HG03159 (cell line): ENCODE results near the gene PLK5.

Experiments
- ATAC-seq: cut with Tn5 transposase; IDR thresholded peaks from one replicate; pipeline ENCODE4 v1.9.1; 2021; ENCODE audit warnings: mild to moderate bottlenecking, moderate library complexity; ENCODE audit not compliant: unreplicated experiment

Gene PLK5

DNA sequence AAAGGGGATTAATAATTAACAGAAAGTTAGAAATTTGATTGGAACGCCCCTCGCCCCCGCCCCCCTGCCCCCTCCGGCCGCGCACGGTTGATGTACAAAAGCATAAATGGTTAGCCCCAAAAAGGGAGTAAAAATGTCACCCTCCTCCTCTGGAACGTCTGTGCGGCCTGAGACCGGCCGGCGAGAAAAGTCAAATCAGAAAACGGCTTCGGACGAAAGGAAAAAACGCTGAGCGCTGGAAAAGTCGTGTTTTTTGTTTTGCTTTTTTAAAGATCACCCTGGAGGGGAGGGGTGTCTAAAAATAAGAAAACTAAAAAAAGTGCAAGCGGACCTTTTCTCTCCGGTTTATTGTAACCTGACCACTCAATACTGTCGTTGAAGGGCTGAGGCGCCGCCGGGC is 31.1 kb downstream of the PLK5 start:
- ATAC-seq = no peak

DNA sequence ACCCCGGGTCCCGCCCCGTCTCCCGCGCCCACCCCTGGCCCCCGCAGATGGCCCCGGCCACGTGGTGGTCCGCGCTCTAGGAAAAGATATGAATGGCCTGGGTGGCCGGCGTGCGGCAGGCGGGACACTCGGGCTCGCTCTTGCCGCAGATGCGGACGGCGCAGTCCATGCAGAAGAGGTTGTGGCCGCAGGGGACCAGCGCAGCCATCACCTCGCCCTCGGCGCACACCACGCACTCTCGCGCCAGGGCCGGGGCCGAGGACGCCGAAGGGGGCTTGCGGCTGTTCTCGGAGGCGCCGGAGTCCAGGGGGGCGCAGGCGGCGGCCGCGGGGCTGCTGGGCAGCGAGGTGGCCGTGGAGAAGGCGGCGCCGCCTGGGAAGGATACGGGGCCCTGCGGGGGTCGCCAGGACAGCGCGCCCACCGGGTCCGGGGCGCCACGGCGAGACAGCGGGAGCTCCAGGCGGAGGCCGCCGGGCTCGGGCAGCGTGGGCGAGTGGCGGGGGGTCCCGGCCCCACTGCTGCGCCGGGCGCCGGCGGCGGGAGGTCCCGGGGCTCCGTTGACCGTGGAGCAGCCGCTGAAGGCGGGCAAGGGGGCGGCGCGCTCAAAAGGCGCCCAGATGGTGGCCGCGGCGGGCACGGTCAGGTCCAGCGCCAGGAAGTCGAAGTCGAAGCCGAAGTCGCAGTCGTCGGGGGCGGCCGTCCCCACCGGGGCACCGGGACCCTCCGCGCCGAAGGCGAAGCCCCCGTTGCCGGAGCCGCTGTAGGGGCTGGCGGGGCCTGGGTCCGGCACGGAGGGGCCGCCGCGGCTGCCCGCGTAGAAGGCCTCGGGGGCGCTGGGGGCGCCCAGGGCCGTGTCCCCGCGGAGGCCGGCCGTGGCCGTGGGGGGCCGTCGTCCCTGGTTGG is 31.9 kb downstream of the PLK5 start:
- ATAC-seq = no peak

DNA sequence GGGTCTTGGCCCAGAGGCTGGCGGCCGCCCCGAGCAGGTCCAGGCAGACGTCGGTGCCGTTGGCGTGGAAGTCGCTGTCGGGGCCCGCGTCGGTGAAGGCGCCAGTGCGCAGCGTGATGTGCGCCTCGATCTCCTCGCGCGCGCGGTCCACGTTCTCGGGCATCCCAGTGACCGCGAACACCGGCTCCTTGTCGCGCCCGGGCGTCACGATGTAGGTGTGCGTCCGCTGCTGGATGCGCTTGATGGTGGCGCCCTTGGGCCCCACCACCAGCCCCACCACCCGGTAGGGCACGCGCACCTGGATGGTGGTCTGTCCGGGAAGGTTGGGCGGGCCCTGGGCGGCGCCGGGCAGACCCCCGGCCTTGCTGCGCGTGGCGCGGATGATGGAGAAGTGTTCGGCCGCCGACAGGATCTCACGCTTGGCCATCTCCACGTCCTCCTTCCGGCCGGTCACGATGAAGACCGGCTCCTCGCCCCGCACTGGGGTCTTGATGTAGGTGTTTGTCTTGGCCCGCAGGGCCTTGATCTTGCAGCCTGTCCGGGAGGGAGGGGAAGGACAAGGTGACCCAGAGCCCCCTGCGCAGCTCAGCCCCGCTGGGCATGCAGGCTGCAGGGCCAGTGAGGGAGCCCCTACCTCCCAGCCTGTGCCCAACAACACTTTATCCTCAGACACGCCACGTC is 32.7 kb downstream of the PLK5 start:
- no peak for ATAC-seq

DNA sequence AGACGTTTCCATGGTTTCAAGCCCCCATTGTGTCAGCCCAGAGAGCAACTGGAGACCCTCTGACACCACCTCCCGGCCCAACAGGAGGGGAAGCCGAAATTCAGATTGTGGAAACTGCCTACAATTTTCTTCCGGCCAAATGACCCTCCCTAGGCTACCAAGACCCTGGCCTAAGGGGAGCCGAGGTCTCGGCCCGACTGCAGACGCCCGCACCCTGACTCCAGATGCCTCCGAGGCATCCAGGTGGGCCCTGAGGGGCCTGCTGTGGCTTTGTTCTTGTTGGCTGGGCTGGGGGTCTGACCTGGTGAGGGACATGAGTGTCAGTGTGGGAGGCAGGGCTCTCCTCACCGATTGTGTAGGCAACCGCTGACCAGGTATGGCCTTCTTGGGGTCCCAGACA is 34.7 kb downstream of the PLK5 start:
- ATAC-seq = no peak

DNA sequence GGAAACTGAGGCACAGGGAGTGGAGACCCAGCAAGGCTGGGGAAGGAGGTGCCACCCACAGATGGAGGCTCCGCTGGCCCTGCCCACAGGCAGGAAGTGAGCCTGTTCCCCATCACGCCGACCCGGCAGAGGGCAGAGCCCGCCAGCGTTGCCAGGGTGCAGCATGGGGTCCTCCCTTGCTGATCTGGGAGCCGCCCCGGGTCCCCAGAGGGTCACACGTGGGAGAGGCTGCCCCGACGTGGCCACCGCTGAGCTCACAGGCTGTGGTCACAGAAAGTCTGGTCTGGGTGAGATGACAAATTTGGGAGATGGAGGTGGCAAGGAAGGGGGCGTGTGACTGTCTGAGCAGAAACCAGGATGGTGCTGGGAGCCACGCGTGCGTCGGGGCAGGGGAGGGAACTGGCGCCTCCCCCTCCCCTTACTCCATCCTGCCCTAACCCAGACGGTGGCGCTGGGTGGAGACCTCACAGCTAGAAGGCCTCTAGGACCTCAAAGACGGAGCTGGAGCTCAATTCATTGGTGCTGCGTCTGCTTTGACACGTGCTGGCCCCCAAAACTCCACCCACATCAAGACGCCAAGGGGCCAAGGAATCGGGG is 36.5 kb downstream of the PLK5 start:
- ATAC-seq = no peak

DNA sequence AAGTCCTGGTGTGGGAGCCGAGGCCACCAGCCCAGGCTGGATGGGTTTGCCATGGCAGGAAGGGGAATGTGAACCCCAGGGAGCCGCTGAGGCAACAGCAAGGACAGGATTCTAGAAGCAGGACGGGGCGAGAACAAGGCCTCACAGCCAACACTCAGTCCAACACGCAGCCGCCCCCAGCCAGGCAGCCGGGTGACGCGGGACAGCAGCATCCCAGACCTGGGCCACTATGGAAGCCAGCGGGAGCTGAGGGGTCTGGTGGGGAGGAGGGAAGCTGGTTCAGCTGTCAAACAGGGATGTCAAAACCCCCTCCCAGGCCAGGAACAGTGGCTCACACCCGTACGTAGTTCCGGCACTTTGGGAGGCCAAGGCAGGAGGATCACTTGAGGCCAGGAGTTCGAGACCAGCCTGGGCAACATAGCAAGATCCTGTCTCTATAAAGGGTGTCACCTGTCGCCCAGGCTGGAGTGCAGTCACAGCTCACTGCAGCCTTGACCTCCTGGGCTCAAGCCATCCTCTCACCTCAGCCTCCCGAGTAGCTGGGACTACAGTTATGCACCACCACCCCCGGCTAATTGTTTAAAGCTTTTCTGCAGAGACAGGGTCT is 37.5 kb downstream of the PLK5 start:
- no peak for ATAC-seq

DNA sequence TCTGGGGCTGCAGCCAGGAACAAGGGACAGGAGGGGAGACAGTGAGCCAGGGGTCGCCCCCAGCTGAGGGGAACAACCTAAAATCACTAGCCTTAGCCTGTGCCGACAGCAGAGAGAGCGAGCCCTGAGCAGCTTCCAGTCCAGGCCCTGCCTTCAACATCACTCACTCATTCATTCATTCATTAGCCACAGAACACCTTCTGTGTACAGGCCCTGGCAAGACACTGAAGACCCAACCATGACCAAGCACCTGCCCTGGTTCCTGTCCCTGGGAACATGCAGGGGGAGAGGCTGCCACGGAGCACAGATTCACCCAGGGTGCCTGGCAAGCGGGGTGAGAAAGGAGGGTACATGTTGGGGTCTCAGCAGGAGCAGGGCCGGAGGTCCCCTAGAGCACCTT is 39.4 kb downstream of the PLK5 start:
- ATAC-seq = no peak

DNA sequence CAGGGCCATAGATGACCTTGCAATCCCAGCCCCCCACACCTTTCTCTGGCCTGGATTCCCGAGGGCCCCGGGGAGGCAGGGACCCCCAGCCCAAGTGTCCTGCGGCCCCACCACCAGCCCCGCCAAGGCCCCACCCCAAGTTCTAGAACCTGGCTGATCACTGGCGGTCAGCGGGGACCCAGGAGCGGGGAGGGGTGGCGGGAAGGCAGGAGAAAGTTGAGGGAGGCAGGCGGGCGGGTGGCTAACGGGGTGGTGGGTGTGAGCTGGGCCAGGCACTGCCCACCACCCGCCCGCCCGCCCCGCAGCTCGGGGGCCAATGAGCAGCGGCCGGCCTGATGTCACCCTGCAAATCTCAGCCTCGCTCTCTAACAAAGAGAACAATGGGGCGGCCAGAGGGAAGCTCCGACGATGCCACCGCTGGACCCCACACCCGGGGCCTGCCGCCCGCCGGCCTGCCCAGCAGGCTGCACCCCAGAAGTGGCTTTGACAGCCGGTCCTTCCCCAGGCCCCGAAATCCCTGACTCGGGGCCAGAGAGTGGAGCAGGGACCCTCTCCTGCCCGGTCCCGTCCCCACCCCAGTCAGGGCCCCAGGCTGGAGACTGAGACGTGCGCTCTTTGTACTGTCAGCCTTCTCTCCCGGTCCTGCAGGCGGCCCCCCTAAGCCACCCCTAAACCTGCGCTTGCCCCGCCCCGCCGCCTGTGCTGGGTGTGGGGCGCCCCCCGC is 42.7 kb downstream of the PLK5 start:
- no peak for ATAC-seq

DNA sequence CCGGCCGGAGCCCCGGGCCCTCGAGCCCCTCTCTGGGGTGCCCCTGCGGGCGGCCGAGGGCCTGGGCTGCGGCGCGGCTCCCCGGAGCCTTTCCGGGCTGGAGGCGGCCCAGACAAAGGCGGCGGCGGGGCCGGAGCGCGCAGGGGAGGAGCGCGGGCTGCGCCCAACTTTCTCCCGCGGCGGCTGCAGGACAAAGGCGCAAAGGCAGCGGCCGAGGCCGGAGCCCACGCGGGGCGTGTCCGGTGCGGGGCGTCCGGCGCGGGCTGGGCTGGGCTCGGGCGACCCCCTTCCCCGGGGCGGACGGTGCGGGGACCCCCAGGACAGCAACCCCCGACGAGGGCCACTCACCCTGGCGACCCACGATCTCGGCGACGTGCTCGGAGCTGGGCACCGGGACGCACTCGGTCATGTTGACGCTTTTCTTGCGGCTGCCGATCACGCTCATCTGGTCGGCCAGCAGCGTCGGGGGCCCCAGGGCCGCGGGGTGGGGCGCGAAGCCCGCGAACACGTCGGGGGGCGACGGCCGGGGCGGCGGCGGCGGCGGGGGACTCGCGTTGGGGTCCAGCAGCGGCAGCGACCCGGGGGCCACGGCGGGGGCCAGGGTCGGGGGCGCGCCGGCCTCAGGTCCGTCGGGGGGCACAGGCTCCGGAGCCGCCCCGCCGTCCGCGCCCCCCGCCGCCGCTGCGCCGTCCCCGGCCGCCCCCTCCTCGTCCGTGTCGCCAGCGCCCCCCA is 43.4 kb downstream of the PLK5 start:
- ATAC-seq = no peak

DNA sequence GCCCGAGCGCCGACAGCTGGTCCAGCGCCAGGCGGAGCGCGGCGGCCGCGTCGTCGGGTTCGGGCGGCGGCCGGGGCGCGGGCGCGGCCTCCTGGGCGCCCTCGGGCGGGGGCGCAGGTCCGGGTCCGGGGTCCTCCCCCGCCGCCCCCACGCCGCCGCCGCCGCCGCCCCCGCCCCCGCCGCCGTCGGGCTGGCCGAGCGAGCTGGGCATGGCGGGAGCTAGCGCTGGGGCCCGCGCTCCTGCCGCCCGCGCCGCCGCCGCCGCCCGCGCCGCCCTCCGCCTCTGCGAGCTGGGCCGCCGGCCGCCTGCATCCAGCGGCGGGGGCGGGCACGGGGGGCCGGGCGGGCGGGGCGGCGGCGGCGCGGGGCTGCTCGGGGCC is 44.0 kb downstream of the PLK5 start:
- peak; percentile 14 for ATAC-seq

DNA sequence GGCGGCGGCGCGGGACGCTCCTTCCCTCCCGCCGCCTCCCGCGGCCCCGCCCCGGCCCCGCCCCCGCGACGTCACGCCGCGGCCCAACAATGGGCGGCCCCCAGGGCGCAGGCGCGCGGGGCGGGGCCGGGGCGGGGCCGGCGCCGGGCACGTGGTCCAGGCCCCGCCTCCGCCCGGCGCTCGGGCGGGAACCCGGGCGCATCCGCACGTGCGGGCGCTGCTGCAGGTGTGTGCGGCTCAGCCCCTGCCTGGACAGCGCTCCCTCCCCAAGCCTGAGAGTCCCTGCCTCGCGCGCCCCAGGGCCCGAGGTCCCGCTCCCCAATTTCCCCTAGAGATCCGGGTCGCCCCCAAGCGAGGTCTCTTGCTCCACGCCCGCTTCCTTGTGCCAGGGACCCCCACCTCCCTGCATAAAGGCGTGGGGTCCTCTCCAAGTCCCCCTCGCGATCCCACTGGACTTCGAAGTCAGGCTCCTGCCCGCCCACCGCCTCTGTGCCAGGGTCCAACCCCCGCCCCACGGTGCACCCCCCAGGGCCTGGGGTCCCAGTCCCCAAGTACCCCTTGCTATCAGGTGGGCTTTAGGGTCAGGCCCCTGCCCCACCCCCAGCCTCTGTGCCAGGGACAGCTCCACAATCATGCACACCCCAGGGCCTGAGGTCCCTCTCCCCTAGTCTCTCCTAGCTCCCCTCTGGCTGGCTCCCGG is 44.6 kb downstream of the PLK5 start, which contains the start of gene MEX3D:
Gene MEX3D, minus strand, starts transcription at position 6 of the 700 bp plus-strand sequence. CDS start 267 bp downstream, outside the sequence.
- peak; percentile 66 for ATAC-seq

DNA sequence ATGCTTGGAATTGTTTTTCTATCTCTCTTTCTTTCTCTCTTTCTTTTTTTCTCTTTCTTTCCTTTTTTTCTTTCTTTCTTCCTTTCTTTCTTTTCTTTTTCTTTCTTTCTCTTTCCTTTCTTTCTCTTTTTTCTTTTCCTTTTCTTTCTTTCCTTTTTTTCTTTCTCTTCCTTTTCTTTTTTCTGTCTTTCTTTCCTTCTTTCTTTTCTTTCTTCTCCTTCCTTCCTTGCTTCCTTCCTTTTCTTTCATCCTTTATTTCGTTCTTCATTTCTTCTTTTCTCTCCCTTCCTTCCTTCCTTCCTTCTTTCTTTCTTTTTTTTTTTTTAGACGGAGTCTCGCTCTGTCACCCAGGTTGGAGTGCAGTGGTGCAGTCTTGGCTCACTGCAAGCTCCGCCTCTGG is 46.1 kb downstream of the PLK5 start:
- no peak for ATAC-seq

DNA sequence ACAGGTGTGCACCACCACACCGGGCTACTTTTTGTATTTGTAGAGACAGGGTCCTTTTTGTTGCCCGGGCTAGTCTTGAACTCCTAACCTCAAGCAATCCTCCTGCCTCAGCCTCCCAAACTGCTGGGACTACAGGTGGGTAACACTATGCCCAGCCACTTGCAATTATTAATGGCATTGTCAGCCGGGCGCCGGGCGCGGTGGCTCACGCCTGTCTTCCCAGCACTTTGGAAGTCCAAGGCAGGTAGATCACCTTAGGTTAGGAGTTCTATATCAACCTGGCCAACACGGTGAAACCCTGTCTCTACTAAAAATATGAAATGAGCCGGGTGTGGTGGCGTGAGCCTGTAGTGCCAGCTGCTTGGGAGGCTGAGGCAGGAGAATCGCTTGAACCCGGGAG is 47.0 kb downstream of the PLK5 start:
- no peak for ATAC-seq

DNA sequence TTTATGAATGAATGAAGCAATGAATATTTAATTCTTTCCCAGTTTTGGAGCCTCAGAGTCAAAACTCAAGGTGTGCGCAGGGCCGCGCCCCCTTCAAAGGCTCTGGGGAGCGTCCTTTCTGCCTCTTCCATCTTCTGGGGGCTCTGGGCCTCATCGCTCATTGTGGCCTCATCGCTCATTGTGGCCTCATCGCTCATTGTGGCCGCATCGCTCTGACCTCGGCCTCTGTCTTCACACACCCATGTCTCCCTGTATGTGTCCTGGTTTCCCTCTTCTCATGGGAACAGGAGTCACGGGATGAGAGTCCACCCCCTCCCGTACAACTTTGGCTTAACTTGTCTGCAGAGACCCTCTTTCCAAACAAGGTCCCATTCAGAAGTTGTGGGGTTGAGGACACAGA is 47.5 kb downstream of the PLK5 start:
- ATAC-seq = no peak

DNA sequence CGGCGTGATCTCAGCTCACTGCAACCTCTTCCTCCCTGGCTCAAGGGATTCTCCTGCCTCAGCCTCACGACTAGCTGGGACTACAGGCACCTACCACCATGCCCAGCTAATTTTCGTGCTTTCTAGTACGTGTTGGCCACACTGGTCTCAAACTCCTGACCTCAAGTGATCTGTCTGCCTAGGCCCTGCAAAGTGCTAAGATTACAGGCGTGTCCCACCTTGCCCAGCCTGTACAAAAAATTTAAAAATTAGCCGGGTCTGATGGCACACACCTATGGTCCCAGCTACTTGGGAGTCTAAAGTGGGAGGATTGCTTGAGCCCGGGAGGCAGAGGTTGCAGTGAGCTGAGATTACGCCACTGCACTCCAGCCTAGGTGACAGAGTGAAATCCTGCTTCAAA is 48.9 kb downstream of the PLK5 start:
- no peak for ATAC-seq

DNA sequence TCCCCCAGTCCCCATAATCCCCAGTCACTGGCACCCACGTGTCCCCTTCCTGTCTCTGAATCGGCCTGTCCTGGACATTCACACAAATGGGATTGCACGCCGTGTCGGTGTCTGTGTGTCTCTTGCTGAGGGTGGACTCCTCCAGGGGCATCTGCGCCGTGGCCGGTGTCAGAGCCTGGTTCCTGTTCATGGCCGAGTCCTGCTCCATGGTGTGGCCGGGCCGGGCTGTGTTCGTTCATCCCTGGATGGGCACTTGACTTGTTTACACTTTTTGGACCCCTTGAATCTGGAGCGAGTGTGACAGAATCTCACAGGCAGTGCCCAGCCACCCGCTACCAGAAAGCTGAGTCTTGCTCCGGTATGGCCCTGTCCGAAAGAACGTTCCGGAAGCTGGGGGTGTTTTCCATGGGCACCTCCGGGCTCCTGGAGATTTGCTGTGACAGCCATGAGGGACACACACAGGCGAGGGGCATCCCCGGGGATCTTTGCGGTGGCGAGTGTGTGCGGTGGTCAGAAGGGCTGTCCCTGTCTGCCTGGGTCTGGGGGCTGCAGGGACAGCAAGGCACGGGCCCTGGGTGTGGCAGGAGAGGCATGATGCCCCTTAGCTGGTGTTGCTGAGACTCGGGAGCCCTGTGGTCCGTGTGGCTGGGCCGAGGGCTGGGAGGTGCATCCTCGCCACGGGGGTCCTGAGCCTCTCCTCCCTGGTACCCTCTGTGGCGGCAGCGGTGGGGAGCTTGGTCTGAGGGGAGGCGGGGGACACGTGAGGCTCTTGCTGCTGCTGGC is 50.7 kb downstream of the PLK5 start:
- no peak for ATAC-seq

DNA sequence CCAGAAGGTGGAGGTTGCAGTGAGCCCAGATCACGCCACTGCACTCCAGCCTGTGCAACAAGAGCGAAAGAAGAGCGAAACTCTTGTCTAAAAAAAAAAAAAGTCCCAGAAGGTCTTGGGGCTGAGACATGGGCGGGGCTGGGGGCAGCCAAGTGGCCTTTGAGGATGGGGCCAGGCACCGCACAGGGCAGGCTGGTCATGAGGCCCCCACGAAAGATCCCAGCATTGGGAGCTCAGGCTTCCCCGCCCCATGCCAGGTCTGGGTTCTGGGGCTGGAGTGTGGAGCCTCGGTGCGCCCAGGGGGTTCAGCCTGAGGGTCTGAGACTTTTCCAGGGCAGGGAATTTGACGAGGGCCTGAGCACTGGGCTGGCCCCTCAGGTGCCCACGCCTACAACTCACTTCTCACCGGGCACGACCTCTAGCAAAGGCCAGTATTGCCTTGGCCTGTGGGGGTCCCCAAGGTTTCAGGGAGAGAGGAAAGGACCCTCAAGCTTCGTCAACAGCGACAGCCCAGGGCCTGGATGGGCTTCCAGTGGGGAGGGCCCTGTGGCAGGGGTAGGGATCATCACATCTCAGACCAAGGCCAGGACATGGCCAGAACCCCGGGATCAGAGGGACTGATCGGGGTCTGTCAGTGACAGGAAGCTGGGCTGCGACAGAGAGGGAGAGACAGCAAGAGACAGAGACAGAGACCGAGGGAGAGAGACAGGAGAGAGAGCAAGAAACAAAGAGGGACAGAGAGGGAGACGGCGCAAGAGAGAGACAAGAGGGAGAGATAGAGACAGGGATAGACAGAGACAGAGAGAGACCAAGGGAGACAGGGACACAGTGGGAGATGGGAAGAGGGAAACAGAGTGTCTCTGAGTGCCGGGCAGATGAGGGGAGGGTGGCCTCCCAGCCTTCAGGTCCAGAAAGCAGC is 51.7 kb downstream of the PLK5 start:
- no peak for ATAC-seq
